ENCODE data around the gene USP33. TPM values are rescaled to one million over a fixed set of nuclear protein-coding genes. Genes with fewer than 3 reads are reported as not detected.

USP33 gene
- polyA plus RNA-seq, 1 donor from 2014 or later = 267 TPM

DNA sequence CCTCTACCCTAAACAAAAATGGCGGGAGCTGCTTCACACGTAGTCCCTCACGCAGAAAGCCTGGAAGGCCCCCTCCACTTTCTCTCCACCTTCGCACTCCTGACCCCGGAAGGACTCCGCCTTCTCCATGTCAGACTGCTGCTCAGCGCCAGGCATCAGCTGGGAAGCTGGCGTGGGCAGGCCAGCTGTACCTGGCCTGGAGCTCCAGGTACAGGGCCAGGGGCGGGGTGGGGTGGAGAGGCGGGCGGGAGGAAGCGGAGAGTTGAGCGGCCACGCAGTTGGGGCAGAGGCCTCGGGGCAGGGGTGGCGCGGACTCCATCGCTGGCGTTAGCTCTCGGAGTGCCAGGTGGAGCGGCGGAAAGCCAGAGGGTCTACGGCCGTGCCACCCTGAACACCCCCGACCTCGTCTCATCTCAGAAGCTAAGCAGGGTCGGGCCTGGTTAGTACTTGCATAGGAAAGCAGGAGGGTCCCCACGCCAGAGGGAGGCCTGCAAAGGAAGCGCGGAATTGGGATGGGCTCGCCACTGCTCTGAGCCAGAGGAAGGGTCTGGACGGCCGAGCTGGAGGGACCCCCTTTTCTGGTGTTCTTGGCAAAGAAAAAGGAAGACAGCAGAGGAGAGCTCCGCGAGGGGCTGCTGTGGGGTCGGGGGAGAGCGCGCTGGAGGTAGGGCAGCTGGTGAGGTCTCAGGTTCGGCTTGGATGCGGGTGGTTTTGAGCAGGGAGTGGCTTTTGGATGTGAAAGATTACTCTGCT is 20.1 kb upstream of the USP33 start, which contains the start of gene MIGA1:
TSS of gene MIGA1 (plus strand) at position 121 of the 753 bp plus-strand sequence. CDS start 3,604 bp downstream, outside the sequence.
- Histone ChIP-seq H3K79me2 (replicated peaks; ENCODE audit: insufficient read depth, low read length) (peaks cover 34% of the 10 kb centered on the region), H3K4me3 (ENCODE audit: low read length) (peak within 1 kb of the TSS; percentile 86), H3K9ac (ENCODE audit: low read length) (peak within 1 kb of the TSS; percentile 82), H2AFZ (ENCODE audit: low read depth, low read length) (peak within 1 kb of the TSS; percentile 75), H3K27ac (ENCODE audit: low read length) (peak within 1 kb of the TSS; percentile 77), H3F3A (ENCODE audit: insufficient read depth, low read length, poor library complexity, severe bottlenecking) (no peaks in the 10 kb centered on the region), H4K20me1 (ENCODE audit: insufficient read depth) (no peaks in the 10 kb centered on the region), H3K4me2 (ENCODE audit: low read length) (peak within 1 kb of the TSS; percentile 87), H3K9me2 (ENCODE audit: insufficient read depth, low read length) (no peaks in the 10 kb centered on the region), H3K9me3 (ENCODE audit: low read length) (no peaks in the 10 kb centered on the region), H3K36me3 (ENCODE audit: insufficient read depth, low read length) (no peaks in the 10 kb centered on the region), H3K27me3 (ENCODE audit: insufficient read depth, low read depth, low read length) (no peaks in the 10 kb centered on the region)
- TF ChIP-seq, protein P1, sequence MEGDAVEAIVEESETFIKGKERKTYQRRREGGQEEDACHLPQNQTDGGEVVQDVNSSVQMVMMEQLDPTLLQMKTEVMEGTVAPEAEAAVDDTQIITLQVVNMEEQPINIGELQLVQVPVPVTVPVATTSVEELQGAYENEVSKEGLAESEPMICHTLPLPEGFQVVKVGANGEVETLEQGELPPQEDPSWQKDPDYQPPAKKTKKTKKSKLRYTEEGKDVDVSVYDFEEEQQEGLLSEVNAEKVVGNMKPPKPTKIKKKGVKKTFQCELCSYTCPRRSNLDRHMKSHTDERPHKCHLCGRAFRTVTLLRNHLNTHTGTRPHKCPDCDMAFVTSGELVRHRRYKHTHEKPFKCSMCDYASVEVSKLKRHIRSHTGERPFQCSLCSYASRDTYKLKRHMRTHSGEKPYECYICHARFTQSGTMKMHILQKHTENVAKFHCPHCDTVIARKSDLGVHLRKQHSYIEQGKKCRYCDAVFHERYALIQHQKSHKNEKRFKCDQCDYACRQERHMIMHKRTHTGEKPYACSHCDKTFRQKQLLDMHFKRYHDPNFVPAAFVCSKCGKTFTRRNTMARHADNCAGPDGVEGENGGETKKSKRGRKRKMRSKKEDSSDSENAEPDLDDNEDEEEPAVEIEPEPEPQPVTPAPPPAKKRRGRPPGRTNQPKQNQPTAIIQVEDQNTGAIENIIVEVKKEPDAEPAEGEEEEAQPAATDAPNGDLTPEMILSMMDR (IDR thresholded peaks at IDR 0.05; ENCODE audit: poor library complexity, severe bottlenecking) = no peak
- TF ChIP-seq SMC3 (conservative IDR thresholded peaks at IDR 0.05; ENCODE audit: poor library complexity) (peak; percentile 32), MXI1 (conservative IDR thresholded peaks at IDR 0.05; ENCODE audit: poor library complexity, severe bottlenecking) (peak; percentile 88), TAF1 (IDR thresholded peaks at IDR 0.05; ENCODE audit: low read depth) (peak; percentile 37), EZH2 (IDR thresholded peaks at IDR 0.05; ENCODE audit: borderline replicate concordance, insufficient read depth, low read length, poor library complexity, severe bottlenecking) (no peak), EP300 (conservative IDR thresholded peaks at IDR 0.05; ENCODE audit: poor library complexity, severe bottlenecking) (peak; percentile 38), RAD21 (conservative IDR thresholded peaks at IDR 0.05) (no peak), POLR2AphosphoS5 (IDR thresholded peaks at IDR 0.05) (peak; percentile 94)
- TF ChIP-seq, protein P2, sequence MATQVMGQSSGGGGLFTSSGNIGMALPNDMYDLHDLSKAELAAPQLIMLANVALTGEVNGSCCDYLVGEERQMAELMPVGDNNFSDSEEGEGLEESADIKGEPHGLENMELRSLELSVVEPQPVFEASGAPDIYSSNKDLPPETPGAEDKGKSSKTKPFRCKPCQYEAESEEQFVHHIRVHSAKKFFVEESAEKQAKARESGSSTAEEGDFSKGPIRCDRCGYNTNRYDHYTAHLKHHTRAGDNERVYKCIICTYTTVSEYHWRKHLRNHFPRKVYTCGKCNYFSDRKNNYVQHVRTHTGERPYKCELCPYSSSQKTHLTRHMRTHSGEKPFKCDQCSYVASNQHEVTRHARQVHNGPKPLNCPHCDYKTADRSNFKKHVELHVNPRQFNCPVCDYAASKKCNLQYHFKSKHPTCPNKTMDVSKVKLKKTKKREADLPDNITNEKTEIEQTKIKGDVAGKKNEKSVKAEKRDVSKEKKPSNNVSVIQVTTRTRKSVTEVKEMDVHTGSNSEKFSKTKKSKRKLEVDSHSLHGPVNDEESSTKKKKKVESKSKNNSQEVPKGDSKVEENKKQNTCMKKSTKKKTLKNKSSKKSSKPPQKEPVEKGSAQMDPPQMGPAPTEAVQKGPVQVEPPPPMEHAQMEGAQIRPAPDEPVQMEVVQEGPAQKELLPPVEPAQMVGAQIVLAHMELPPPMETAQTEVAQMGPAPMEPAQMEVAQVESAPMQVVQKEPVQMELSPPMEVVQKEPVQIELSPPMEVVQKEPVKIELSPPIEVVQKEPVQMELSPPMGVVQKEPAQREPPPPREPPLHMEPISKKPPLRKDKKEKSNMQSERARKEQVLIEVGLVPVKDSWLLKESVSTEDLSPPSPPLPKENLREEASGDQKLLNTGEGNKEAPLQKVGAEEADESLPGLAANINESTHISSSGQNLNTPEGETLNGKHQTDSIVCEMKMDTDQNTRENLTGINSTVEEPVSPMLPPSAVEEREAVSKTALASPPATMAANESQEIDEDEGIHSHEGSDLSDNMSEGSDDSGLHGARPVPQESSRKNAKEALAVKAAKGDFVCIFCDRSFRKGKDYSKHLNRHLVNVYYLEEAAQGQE (IDR thresholded peaks at IDR 0.05; ENCODE audit: borderline replicate concordance) = peak; percentile 54

DNA sequence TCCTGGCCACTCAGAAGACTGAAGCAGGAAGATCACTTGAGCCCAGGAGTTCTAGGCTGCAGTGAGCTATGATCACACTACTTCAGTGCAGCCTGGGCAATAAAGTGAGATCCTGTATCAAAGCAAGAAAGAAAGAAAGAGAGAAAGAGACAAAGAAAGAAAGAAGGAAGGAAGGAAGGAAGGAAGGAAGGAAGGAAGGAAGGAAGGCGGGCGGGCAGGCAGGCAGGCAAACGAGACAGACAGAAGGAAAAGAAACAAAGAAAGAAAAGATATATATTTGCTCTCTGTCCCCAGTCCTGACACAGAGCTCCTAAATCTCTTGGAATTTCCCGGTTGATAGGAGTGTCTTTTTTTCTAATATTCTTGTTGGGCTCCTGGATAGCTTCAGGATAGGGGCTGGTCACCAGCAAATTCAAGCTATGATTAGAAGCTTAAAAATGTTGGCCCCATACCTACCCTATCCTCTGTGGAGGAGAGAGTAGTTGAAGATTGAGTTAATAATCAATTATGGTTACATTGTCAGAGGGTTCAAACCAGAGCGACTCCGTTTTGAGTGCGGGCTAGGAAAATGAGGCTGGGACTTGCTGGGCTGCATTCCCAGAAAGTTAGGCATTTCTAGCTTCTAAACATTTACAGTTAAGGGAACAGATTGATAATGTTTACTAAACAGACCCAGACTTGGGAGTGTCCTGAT is 16.5 kb upstream of the USP33 start:
- H3K9me3 ChIP-seq (ENCODE audit: low read length) = no peaks in the 10 kb centered on the region
- H3F3A ChIP-seq (ENCODE audit: insufficient read depth, low read length, poor library complexity, severe bottlenecking) = no peaks in the 10 kb centered on the region
- no peak overlapping the region for H3K4me2 ChIP-seq (ENCODE audit: low read length)
- H2AFZ ChIP-seq (ENCODE audit: low read depth, low read length) = no peak overlapping the region
- TF ChIP-seq SMC3 (conservative IDR thresholded peaks at IDR 0.05; ENCODE audit: poor library complexity) = no peak
- TF ChIP-seq, protein P2 (IDR thresholded peaks at IDR 0.05; ENCODE audit: borderline replicate concordance) = no peak
- no peak for TF ChIP-seq EP300 (conservative IDR thresholded peaks at IDR 0.05; ENCODE audit: poor library complexity, severe bottlenecking)
- no peak for TF ChIP-seq MXI1 (conservative IDR thresholded peaks at IDR 0.05; ENCODE audit: poor library complexity, severe bottlenecking)
- TF ChIP-seq EZH2 (IDR thresholded peaks at IDR 0.05; ENCODE audit: borderline replicate concordance, insufficient read depth, low read length, poor library complexity, severe bottlenecking) = no peak
- TF ChIP-seq, protein P1 (IDR thresholded peaks at IDR 0.05; ENCODE audit: poor library complexity, severe bottlenecking) = no peak
- no peak overlapping the region for H3K4me3 ChIP-seq (ENCODE audit: low read length)
- no peaks in the 10 kb centered on the region for H3K27me3 ChIP-seq (ENCODE audit: insufficient read depth, low read depth, low read length)
- H3K9me2 ChIP-seq (ENCODE audit: insufficient read depth, low read length) = no peaks in the 10 kb centered on the region
- H3K79me2 ChIP-seq (replicated peaks; ENCODE audit: insufficient read depth, low read length) = peaks cover 13% of the 10 kb centered on the region
- no peak overlapping the region for H3K9ac ChIP-seq (ENCODE audit: low read length)
- no peak overlapping the region for H3K27ac ChIP-seq (ENCODE audit: low read length)
- H3K36me3 ChIP-seq (ENCODE audit: insufficient read depth, low read length) = no peaks in the 10 kb centered on the region
- no peaks in the 10 kb centered on the region for H4K20me1 ChIP-seq (ENCODE audit: insufficient read depth)

Measured in neural cell (in vitro differentiated cells).